OCI-LY3 (cell line): Measurements from ENCODE around the gene SSTR4.

Experiments used
- CTCF ChIP-seq: fragments of 200-600, 300-600 bp; sonication (generic); IDR thresholded peaks from 2 replicates; pipeline ENCODE4 v1.5.1; 2014; ENCODE audit warnings: antibody characterized with exemption, low read length, low read depth
- EZH2phosphoT487 ChIP-seq: fragments of 200-600 bp; shearing (Covaris generic); IDR thresholded peaks from 2 replicates; pipeline ENCODE4 v1.6.1; 2018; ENCODE audit warnings: antibody characterized with exemption, mixed run types, low read depth

GRCh38 chr20:22993823-22994222 is 41.3 kb upstream of the SSTR4 start:
- TF ChIP-seq CTCF: no peak
- no peak for TF ChIP-seq EZH2phosphoT487
